ENCODE data around the gene TBC1D7.

- TF ChIP-seq TAF1 (IDR thresholded peaks at IDR 0.05; ENCODE audit: borderline replicate concordance, low read depth, low read length) (no peak), POLR2A (IDR thresholded peaks at IDR 0.05; ENCODE audit: low read depth, low read length) (no peak), POLR2AphosphoS5 (IDR thresholded peaks at IDR 0.05; ENCODE audit: low read depth, low read length) (no peak)
These were observed 36.5 kb upstream of the TBC1D7 start for GRCh38 chr6:13364842-13365241.

Measured in GM12892 (cell line).